HCT116 (cell line): ENCODE measurements around the gene AKR7A2. TPM values are rescaled to one million over a fixed set of nuclear protein-coding genes. Genes with fewer than 3 reads are reported as not detected.

Experiments
- ATAC-seq: fragments of 200-7000 bp; cut with Tn5 transposase; 2 replicates; pipeline ENCODE4 v1.9.1; 2020; ENCODE audit warnings: mild to moderate bottlenecking, moderate library complexity
- BruUV-seq: library from RNA; stranded (reverse); fragments of 400-500 nt; replicated peaks from 2 replicates; lab custom pipeline; 2021; lab: Mats Ljungman, UMichigan
- CTCF ChIA-PET: fragments of 300-600 bp; sonication (Branson Sonifier 250); formaldehyde crosslinking; loops from one replicate; lab custom pipeline; 2021; ENCODE audit warnings: antibody characterized with exemption; lab: Charles Lee
- POLR2A ChIA-PET: fragments of 300-600, 350-600 bp; sonication (Branson Sonifier 250); formaldehyde crosslinking; loops from one replicate; lab custom pipeline; 2021; ENCODE audit warnings: antibody characterized with exemption; lab: Charles Lee
- RAD21 ChIA-PET, 2 experiments: fragments of 300-600 bp; sonication (Branson Sonifier 250); formaldehyde crosslinking; loops; one replicate each; lab custom pipeline; 2023; ENCODE audit warnings: low total read pairs in 2 of 2; ENCODE audit not compliant: uncharacterized antibody in 2 of 2, unreplicated experiment in 2 of 2, low non-redundant PET in 1 of 2; lab: Charles Lee
- DNase-seq: peaks from one replicate; pipeline ENCODE4 v3.0.0-alpha.2; 2010; ENCODE audit warnings: low read depth, low spot score
- H2AFZ ChIP-seq: fragments of 200-600 bp; shearing (Covaris generic), sonication (generic); 2 replicates; pipeline ENCODE4 v1.6.1; 2017; ENCODE audit warnings: low read depth, mixed run types, mixed read lengths, antibody characterized with exemption, low read length; ENCODE audit not compliant: poor library complexity, severe bottlenecking
- H3K27ac ChIP-seq: 2 replicates; pipeline ENCODE4 v1.5.1; 2012; ENCODE audit warnings: low read depth, low read length
- H3K27me3 ChIP-seq: fragments of 200-600 bp; sonication (generic); 2 replicates; pipeline ENCODE4 v1.6.1; 2016; ENCODE audit warnings: mixed run types, low read length, mixed read lengths; ENCODE audit not compliant: insufficient read depth
- H3K36me3 ChIP-seq, 2 experiments: fragments of 200-500 bp in 1 of 2; fragments of 200-600 bp in 1 of 2; sonication (Bioruptor generic) in 1 of 2; sonication (generic) in 1 of 2; 2 replicates each; pipeline versions ENCODE4 v1.5.1 to v1.6.1; 2014 to 2016; ENCODE audit warnings: low read length in 2 of 2, inconsistent platforms in 1 of 2, mixed read lengths in 1 of 2, mixed run types in 1 of 2; ENCODE audit not compliant: insufficient read depth in 2 of 2, control insufficient read depth in 1 of 2
- H3K4me1 ChIP-seq, 2 experiments: fragments of 200-600 bp in 1 of 2; sonication (generic) in 1 of 2; 2 replicates each; pipeline versions ENCODE4 v1.5.1 to v1.6.1; 2012 to 2017; ENCODE audit warnings: low read length in 2 of 2, inconsistent platforms in 1 of 2, mild to moderate bottlenecking in 1 of 2, mixed read lengths in 1 of 2, mixed run types in 1 of 2, moderate library complexity in 1 of 2; ENCODE audit not compliant: insufficient read depth in 2 of 2, control insufficient read depth in 1 of 2
- H3K4me2 ChIP-seq: fragments of 200-600 bp; sonication (generic); 2 replicates; pipeline ENCODE4 v1.6.1; 2017; ENCODE audit warnings: mixed run types, low read length, mixed read lengths
- H3K4me3 ChIP-seq, 2 experiments: fragments of 200-600 bp in 1 of 2; sonication (generic) in 1 of 2; replicated peaks in 1 of 2; 2 replicates each; pipeline ENCODE4 v1.5.1; 2011 to 2016; ENCODE audit warnings: low read length in 2 of 2, control low read depth in 1 of 2, low read depth in 1 of 2, mild to moderate bottlenecking in 1 of 2, mixed read lengths in 1 of 2, mixed run types in 1 of 2
- H3K79me2 ChIP-seq: fragments of 200-600 bp; sonication (generic); 2 replicates; pipeline ENCODE4 v1.6.1; 2017; ENCODE audit warnings: mild to moderate bottlenecking, mixed run types, low read length, moderate library complexity, mixed read lengths; ENCODE audit not compliant: insufficient read depth
- H3K9ac ChIP-seq: fragments of 200-600 bp; sonication (generic); 2 replicates; pipeline ENCODE4 v1.6.1; 2016; ENCODE audit warnings: low read length, mixed read lengths
- H3K9me2 ChIP-seq: fragments of 200-600 bp; sonication (generic), shearing (Covaris generic); 2 replicates; pipeline ENCODE4 v1.6.1; 2017; ENCODE audit warnings: mixed run types, mild to moderate bottlenecking, moderate library complexity; ENCODE audit not compliant: insufficient read depth
- H3K9me3 ChIP-seq, 2 experiments: fragments of 200-500 bp in 1 of 2; fragments of 200-600 bp in 1 of 2; sonication (Bioruptor generic) in 1 of 2; sonication (generic) in 1 of 2; 2 replicates each; pipeline ENCODE4 v1.6.1; 2014 to 2017; ENCODE audit warnings: low read length in 2 of 2, mixed read lengths in 2 of 2, inconsistent platforms in 1 of 2, low read depth in 1 of 2, mild to moderate bottlenecking in 1 of 2, mixed run types in 1 of 2, moderate library complexity in 1 of 2; ENCODE audit not compliant: control insufficient read depth in 1 of 2, insufficient read depth in 1 of 2
- H4K20me1 ChIP-seq: fragments of 200-600 bp; sonication (generic), shearing (Covaris generic); 2 replicates; pipeline ENCODE4 v1.6.1; 2017; ENCODE audit warnings: mixed run types, mild to moderate bottlenecking, moderate library complexity; ENCODE audit not compliant: insufficient read depth
- ATF3 ChIP-seq: IDR thresholded peaks from 2 replicates; pipeline ENCODE4 v1.6.1; 2012
- CBX3 ChIP-seq: IDR thresholded peaks from 2 replicates; pipeline ENCODE4 v1.6.1; 2012; ENCODE audit warnings: low read depth
- CEBPB ChIP-seq: IDR thresholded peaks from 2 replicates; pipeline ENCODE4 v1.6.1; 2012; ENCODE audit warnings: low read depth
- EGR1 ChIP-seq: IDR thresholded peaks from 2 replicates; pipeline ENCODE4 v1.6.1; 2012; ENCODE audit warnings: low read depth
- EZH2 ChIP-seq: fragments of 200-600 bp; sonication (generic); IDR thresholded peaks from 2 replicates; pipeline ENCODE4 v1.6.1; 2017; ENCODE audit warnings: antibody characterized with exemption, mixed run types
- FOSL1 ChIP-seq: IDR thresholded peaks from 2 replicates; pipeline ENCODE4 v1.6.1; 2012; ENCODE audit warnings: low read depth
- JUND ChIP-seq: IDR thresholded peaks from 2 replicates; pipeline ENCODE4 v1.6.1; 2012
- POLR2A ChIP-seq: IDR thresholded peaks from 2 replicates; pipeline ENCODE4 v1.7.0; 2011; ENCODE audit warnings: borderline replicate concordance; ENCODE audit not compliant: insufficient read depth, insufficient read length; ENCODE audit errors: extremely low read depth
- POLR2AphosphoS5 ChIP-seq: IDR thresholded peaks from 2 replicates; pipeline ENCODE4 v1.6.1; 2011; ENCODE audit warnings: mild to moderate bottlenecking, low read depth, low read length, moderate library complexity
- RAD21 ChIP-seq: IDR thresholded peaks from 2 replicates; pipeline ENCODE4 v1.6.1; 2012; ENCODE audit warnings: low read depth, mild to moderate bottlenecking
- SIN3A ChIP-seq: IDR thresholded peaks from 2 replicates; pipeline ENCODE4 v1.6.1; 2012; ENCODE audit warnings: low read depth
- SP1 ChIP-seq: IDR thresholded peaks from 2 replicates; pipeline ENCODE4 v1.6.1; 2012; ENCODE audit warnings: low read depth
- SRF ChIP-seq: IDR thresholded peaks from 2 replicates; pipeline ENCODE4 v1.6.1; 2012; ENCODE audit warnings: low read depth
- TCF7L2 ChIP-seq: IDR thresholded peaks from 2 replicates; pipeline ENCODE4 v1.7.0; 2011; ENCODE audit warnings: borderline replicate concordance, inconsistent platforms; ENCODE audit not compliant: insufficient read depth, insufficient read length; ENCODE audit errors: extremely low read depth
- YY1 ChIP-seq: IDR thresholded peaks from 2 replicates; pipeline ENCODE4 v1.6.1; 2011; ENCODE audit warnings: low read length, low read depth, moderate library complexity, mild to moderate bottlenecking; ENCODE audit not compliant: insufficient replicate concordance; ENCODE audit errors: extremely low read depth
- ZBTB33 ChIP-seq: IDR thresholded peaks from 2 replicates; pipeline ENCODE4 v1.6.1; 2011; ENCODE audit warnings: mild to moderate bottlenecking, low read length, moderate library complexity; ENCODE audit not compliant: insufficient replicate concordance; ENCODE audit errors: extremely low read depth
- ZNF274 ChIP-seq: fragments of 200-500 bp; sonication (Bioruptor generic); IDR thresholded peaks from 2 replicates; pipeline ENCODE4 v1.6.1; 2014; ENCODE audit warnings: mild to moderate bottlenecking, low read depth, low read length, inconsistent platforms
- intact Hi-C: fragments of 100-400 bp; cut with micrococcal nuclease; formaldehyde crosslinking; loops from 2 replicates; pipeline ENCODE4 v1.10.0; 2022
- total RNA-seq: library from RNA; stranded (reverse); gene quantifications from one replicate; pipeline ENCODE4 v1.2.1, GENCODE V29; 2021; ENCODE audit not compliant: unreplicated experiment
- TF ChIP-seq, protein P1 (sequence below), 3 experiments: fragments of 200-600 bp in 1 of 3; sonication (generic) in 1 of 3; IDR thresholded peaks in 2 of 3; conservative IDR thresholded peaks in 1 of 3; 2 replicates each; pipeline ENCODE4 v1.5.1; 2012 to 2017; ENCODE audit warnings: low read depth in 2 of 3, low read length in 2 of 3, antibody characterized with exemption in 1 of 3, borderline replicate concordance in 1 of 3, control low read depth in 1 of 3, mild to moderate bottlenecking in 1 of 3, mixed read lengths in 1 of 3, mixed run types in 1 of 3, moderate library complexity in 1 of 3; ENCODE audit not compliant: insufficient read depth in 1 of 3

Gene AKR7A2
- total RNA-seq, 1 experiment from 2014 or later: 90.8 TPM

DNA sequence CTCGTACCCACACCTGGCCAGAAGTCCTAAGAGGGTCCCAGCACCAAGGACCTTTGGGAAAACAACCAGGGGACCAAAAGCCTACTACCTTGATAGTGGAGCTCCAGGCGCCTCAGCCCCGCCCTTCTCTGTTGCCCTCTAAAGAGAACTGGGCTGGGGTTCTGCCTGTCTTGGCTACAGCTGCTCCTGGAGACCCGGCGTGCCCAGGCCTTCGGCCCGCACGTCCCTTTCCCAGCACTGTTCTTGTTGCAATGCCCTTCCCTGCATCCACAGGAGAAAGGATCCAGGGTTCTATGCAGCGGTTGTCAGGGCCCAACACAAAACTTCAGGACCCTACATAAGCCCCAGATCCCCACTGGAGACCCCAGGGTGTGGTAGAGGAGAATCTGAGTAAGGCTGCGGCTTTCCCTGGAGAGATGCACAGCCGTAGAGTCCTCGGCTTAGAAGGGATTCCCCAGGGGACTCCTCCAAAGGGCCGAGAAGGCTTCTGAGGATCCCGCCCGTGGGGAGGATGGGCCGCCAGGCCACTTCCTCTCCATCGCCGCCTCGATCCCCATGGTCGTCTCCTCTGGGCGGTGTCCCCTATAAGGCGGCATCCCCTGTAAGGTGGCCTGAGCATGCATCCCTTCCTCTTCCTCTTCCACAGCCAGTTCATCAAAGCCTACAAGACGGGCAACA, 12.2 kb upstream of the AKR7A2 start (continued):
- TF ChIP-seq YY1 (no peak), POLR2AphosphoS5 (no peak), EZH2 (no peak), CEBPB (no peak), ATF3 (no peak), ZBTB33 (no peak), SIN3A (no peak)

DNA sequence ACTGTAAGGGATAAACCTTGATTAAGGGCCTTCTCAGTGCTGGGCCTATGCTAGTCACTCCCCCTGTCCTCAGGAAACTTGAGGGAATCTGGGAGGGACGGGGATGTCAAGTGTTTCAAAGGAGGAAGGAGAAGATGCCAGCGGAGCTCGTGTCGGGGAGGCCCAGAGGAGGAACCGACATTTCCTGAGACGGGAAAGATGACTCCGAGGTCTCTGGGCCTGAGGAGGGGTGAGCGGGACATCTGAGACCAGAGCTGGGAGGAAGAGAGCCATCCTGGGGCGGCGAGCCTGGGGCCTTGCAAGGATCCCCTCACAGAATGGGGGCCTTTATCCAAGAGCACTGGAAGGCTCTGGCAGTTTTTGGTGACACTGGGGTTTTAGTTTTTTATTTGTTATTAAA, 10.5 kb upstream of the AKR7A2 start:
- no peaks in the 10 kb centered on the region for H3K4me1 ChIP-seq
- H3K79me2 ChIP-seq: no peaks in the 10 kb centered on the region
- POLR2A ChIA-PET: no interaction called here

More for the DNA sequence above, 10.5 kb upstream of the AKR7A2 start:
- H4K20me1 ChIP-seq: no peaks in the 10 kb centered on the region
- H3K27me3 ChIP-seq: no peaks in the 10 kb centered on the region
- no peak overlapping the region for H3K27ac ChIP-seq
- H3K4me2 ChIP-seq: no peak overlapping the region
- intact Hi-C loops: no loop called here
- H3K4me3 ChIP-seq: no peak overlapping the region
- ChIA-PET CTCF (no interaction called here), RAD21 (no interaction called here)
- BruUV-seq: no TSS peak
- no peak for ATAC-seq
- no peaks in the 10 kb centered on the region for H3K9me3 ChIP-seq
- no peaks in the 10 kb centered on the region; a peak in 1 of 4 replicates for H3K36me3 ChIP-seq
- TF ChIP-seq FOSL1 (no peak), ZNF274 (no peak), SP1 (no peak), EGR1 (no peak), ZBTB33 (no peak), YY1 (no peak), ATF3 (no peak), SRF (no peak), CBX3 (no peak), JUND (no peak), TCF7L2 (no peak), POLR2A (no peak), EZH2 (no peak), RAD21 (no peak)
- TF ChIP-seq, protein P1, sequence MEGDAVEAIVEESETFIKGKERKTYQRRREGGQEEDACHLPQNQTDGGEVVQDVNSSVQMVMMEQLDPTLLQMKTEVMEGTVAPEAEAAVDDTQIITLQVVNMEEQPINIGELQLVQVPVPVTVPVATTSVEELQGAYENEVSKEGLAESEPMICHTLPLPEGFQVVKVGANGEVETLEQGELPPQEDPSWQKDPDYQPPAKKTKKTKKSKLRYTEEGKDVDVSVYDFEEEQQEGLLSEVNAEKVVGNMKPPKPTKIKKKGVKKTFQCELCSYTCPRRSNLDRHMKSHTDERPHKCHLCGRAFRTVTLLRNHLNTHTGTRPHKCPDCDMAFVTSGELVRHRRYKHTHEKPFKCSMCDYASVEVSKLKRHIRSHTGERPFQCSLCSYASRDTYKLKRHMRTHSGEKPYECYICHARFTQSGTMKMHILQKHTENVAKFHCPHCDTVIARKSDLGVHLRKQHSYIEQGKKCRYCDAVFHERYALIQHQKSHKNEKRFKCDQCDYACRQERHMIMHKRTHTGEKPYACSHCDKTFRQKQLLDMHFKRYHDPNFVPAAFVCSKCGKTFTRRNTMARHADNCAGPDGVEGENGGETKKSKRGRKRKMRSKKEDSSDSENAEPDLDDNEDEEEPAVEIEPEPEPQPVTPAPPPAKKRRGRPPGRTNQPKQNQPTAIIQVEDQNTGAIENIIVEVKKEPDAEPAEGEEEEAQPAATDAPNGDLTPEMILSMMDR (IDR thresholded peaks at IDR 0.05 in 2 of 3, conservative IDR thresholded peaks at IDR 0.05 in 1 of 3; ENCODE audit: borderline replicate concordance in 1 of 3, insufficient read depth in 1 of 3, low read depth in 2 of 3, low read length in 2 of 3): no peak
- TF ChIP-seq, all 23 proteins: peak for 0
- no peak overlapping the region for H2AFZ ChIP-seq
- no peak for DNase-seq
- H3K9me2 ChIP-seq: no peaks in the 10 kb centered on the region
- H3K9ac ChIP-seq: no peak overlapping the region
